Activated CD8-positive, alpha-beta memory T cell treated with anti-CD3 and anti-CD28 coated beads for 1 hour (primary cell): ENCODE results near the gene ZNF750.

ENCODE experiments used
- DNase-seq, 2 donors: peaks; one replicate each; pipeline ENCODE4 v3.0.0-alpha.2; 2020; ENCODE audit warnings: low read depth in 1 of 2; ENCODE audit errors: extremely low read depth in 1 of 2

The ZNF750 gene

GRCh38 chr17:82873521-82873920 is 33.7 kb upstream of the ZNF750 start:
- no peak for DNase-seq

GRCh38 chr17:82872591-82873520 is 33.0 kb upstream of the ZNF750 start:
- DNase-seq = no peak

- no peak for DNase-seq
Observed at GRCh38 chr17:82871776-82872561, 32.1 kb upstream of the ZNF750 start.

GRCh38 chr17:82871056-82871775 is 31.4 kb upstream of the ZNF750 start:
- no peak for DNase-seq

GRCh38 chr17:82870541-82870940 is 30.7 kb upstream of the ZNF750 start:
- DNase-seq = no peak

- no peak for DNase-seq
Observed at GRCh38 chr17:82870091-82870491, 30.3 kb upstream of the ZNF750 start.

- DNase-seq = no peak
Observed at GRCh38 chr17:82869536-82869935, 29.7 kb upstream of the ZNF750 start.

GRCh38 chr17:82868715-82869131 is 28.9 kb upstream of the ZNF750 start:
- DNase-seq = no peak

- no peak for DNase-seq
Observed at GRCh38 chr17:82867763-82868325, 28.0 kb upstream of the ZNF750 start.

GRCh38 chr17:82866590-82867191 is 26.9 kb upstream of the ZNF750 start:
- no peak for DNase-seq

GRCh38 chr17:82865774-82866395 is 26.1 kb upstream of the ZNF750 start:
- DNase-seq = no peak

GRCh38 chr17:82865274-82865673 is 25.5 kb upstream of the ZNF750 start:
- no peak for DNase-seq

- DNase-seq = no peak
Observed at GRCh38 chr17:82864713-82865248, 25.0 kb upstream of the ZNF750 start.

GRCh38 chr17:82863941-82864712 is 24.3 kb upstream of the ZNF750 start:
- DNase-seq = peak; percentile 66 to 77

GRCh38 chr17:82863383-82863940 is 23.6 kb upstream of the ZNF750 start:
- no peak for DNase-seq

GRCh38 chr17:82862737-82863382 is 23.0 kb upstream of the ZNF750 start:
- DNase-seq = no peak

GRCh38 chr17:82862191-82862590 is 22.4 kb upstream of the ZNF750 start:
- no peak for DNase-seq

GRCh38 chr17:82861393-82861775 is 21.6 kb upstream of the ZNF750 start:
- no peak for DNase-seq
